IMR-90 (cell line): ENCODE measurements around the gene OGFOD2. TPM values are rescaled to one million over a fixed set of nuclear protein-coding genes. Genes with fewer than 3 reads are reported as not detected.

ENCODE experiments used
- ATAC-seq: fragments of 200-7000 bp; cut with Tn5 transposase; 2 replicates; pipeline ENCODE4 v1.9.1; 2020; ENCODE audit warnings: low read depth, mild to moderate bottlenecking, moderate library complexity
- BruUV-seq: library from RNA; stranded (reverse); fragments of 400-500 nt; replicated peaks from 2 replicates; lab custom pipeline; 2021; lab: Mats Ljungman, UMichigan
- CTCF ChIA-PET: fragments of 300-600 bp; formaldehyde crosslinking; extraction: SDS; loops from one replicate; lab custom pipeline; 2021; ENCODE audit warnings: antibody characterized with exemption; lab: Yijun Ruan, JAX
- POLR2A ChIA-PET: fragments of 300-600 bp; sonication (Branson Sonifier 250); formaldehyde crosslinking; loops from one replicate; lab custom pipeline; 2022; ENCODE audit warnings: antibody characterized with exemption; ENCODE audit not compliant: unreplicated experiment; lab: Charles Lee
- DNase-seq: peaks from one replicate; pipeline ENCODE4 v3.0.0; 2013
- H2AFZ ChIP-seq: replicated peaks from 2 replicates; pipeline ENCODE3; 2013; ENCODE audit warnings: low read length, mild to moderate bottlenecking; ENCODE audit not compliant: poor library complexity
- H2AK5ac ChIP-seq: 2 replicates; pipeline ENCODE4 v1.6.1; 2013; ENCODE audit warnings: low read depth, low read length, inconsistent platforms
- H2AK9ac ChIP-seq: replicated peaks from 2 replicates; pipeline ENCODE3; 2013; ENCODE audit warnings: mild to moderate bottlenecking, low read depth, low read length, moderate library complexity; ENCODE audit not compliant: poor library complexity
- H2BK120ac ChIP-seq: 2 replicates; pipeline ENCODE4 v1.6.1; 2013; ENCODE audit warnings: low read depth, low read length, inconsistent platforms
- H2BK15ac ChIP-seq: 3 replicates; pipeline ENCODE4 v1.6.1; 2013; ENCODE audit warnings: low read depth, low read length, inconsistent platforms
- H2BK20ac ChIP-seq: 2 replicates; pipeline ENCODE4 v1.6.1; 2013; ENCODE audit warnings: low read depth, mild to moderate bottlenecking, inconsistent platforms, low read length, moderate library complexity
- H2BK5ac ChIP-seq: 2 replicates; pipeline ENCODE4 v1.6.1; 2013; ENCODE audit warnings: mild to moderate bottlenecking, low read depth, low read length, inconsistent platforms; ENCODE audit not compliant: poor library complexity, severe bottlenecking
- H3K14ac ChIP-seq: replicated peaks from 2 replicates; pipeline ENCODE4 v1.6.1; 2013; ENCODE audit warnings: low read depth, low read length, inconsistent platforms
- H3K18ac ChIP-seq: 2 replicates; pipeline ENCODE4 v1.6.1; 2013; ENCODE audit warnings: low read depth, low read length, control low read depth
- H3K23ac ChIP-seq: 2 replicates; pipeline ENCODE4 v1.6.1; 2013; ENCODE audit warnings: low read depth, low read length, inconsistent platforms
- H3K27ac ChIP-seq: 2 replicates; pipeline ENCODE4 v1.5.1; 2013; ENCODE audit warnings: mild to moderate bottlenecking, control low read depth, low read length; ENCODE audit not compliant: insufficient read depth
- H3K27me3 ChIP-seq: 2 replicates; pipeline ENCODE4 v1.6.1; 2013; ENCODE audit warnings: low read length; ENCODE audit not compliant: control insufficient read depth, insufficient read depth
- H3K36me3 ChIP-seq: 2 replicates; pipeline ENCODE4 v1.6.1; 2013; ENCODE audit warnings: low read length, mixed read lengths; ENCODE audit not compliant: control insufficient read depth, insufficient read depth
- H3K4ac ChIP-seq: 2 replicates; pipeline ENCODE4 v1.6.1; 2013; ENCODE audit warnings: low read depth, low read length, inconsistent platforms
- H3K4me1 ChIP-seq: 2 replicates; pipeline ENCODE4 v1.6.1; 2013; ENCODE audit warnings: low read length, mixed read lengths; ENCODE audit not compliant: control insufficient read depth, insufficient read depth
- H3K4me2 ChIP-seq: 2 replicates; pipeline ENCODE4 v1.6.1; 2013; ENCODE audit warnings: low read depth, mild to moderate bottlenecking, control low read depth, low read length, moderate library complexity
- H3K4me3 ChIP-seq: 2 replicates; pipeline ENCODE4 v1.5.1; 2013; ENCODE audit warnings: low read depth, mild to moderate bottlenecking, control low read depth, low read length, moderate library complexity; ENCODE audit not compliant: insufficient read depth
- H3K56ac ChIP-seq: 2 replicates; pipeline ENCODE4 v1.6.1; 2013; ENCODE audit warnings: low read length, inconsistent platforms; ENCODE audit not compliant: insufficient read depth; ENCODE audit errors: extremely low read depth
- H3K79me1 ChIP-seq, 2 experiments: 2 replicates each; pipeline ENCODE4 v1.6.1; 2013; ENCODE audit warnings: low read length in 2 of 2, inconsistent platforms in 1 of 2, low read depth in 1 of 2
- H3K9ac ChIP-seq: 2 replicates; pipeline ENCODE4 v1.6.1; 2013; ENCODE audit warnings: low read depth, low read length, control low read depth
- H3K9me1 ChIP-seq: 2 replicates; pipeline ENCODE4 v1.6.1; 2013; ENCODE audit warnings: low read length, inconsistent platforms; ENCODE audit not compliant: insufficient read depth
- H3K9me3 ChIP-seq: 2 replicates; pipeline ENCODE4 v1.6.1; 2013; ENCODE audit warnings: low read length; ENCODE audit not compliant: control insufficient read depth, insufficient read depth
- H4K20me1 ChIP-seq: 2 replicates; pipeline ENCODE4 v1.6.1; 2013; ENCODE audit warnings: low read length, inconsistent platforms; ENCODE audit not compliant: insufficient read depth
- H4K5ac ChIP-seq: 2 replicates; pipeline ENCODE4 v1.6.1; 2013; ENCODE audit warnings: mild to moderate bottlenecking, low read depth, low read length, control low read depth
- H4K8ac ChIP-seq, 2 experiments: 2 replicates each; pipeline ENCODE4 v1.6.1; 2013; ENCODE audit warnings: low read depth in 2 of 2, low read length in 2 of 2, control low read depth in 1 of 2, inconsistent platforms in 1 of 2
- H4K91ac ChIP-seq: 2 replicates; pipeline ENCODE4 v1.6.1; 2013; ENCODE audit warnings: low read depth, low read length, inconsistent platforms; ENCODE audit not compliant: insufficient read depth
- FOS ChIP-seq: fragments of 150-350 bp; IDR thresholded peaks from 2 replicates; pipeline ENCODE4 v1.6.1; 2016; ENCODE audit warnings: low read depth, low read length
- WGBS, 2 experiments: methylation state at CpG; one replicate each; pipeline versions ENCODE4 v1.1.5 to v1.1.7; 2013; ENCODE audit warnings: missing lambda C conversion rate in 2 of 2; ENCODE audit not compliant: insufficient read length in 1 of 2; ENCODE audit errors: extremely low coverage in 2 of 2; 5-methylcytosine and 5-hydroxymethylcytosine counted together
- dilution Hi-C: fragments of 300-500 bp; cut with HindIII; formaldehyde crosslinking; loops from one replicate; pipeline ENCODE4 v1.14.3; 2018; ENCODE audit warnings: low sequenced_read_pairs; ENCODE audit not compliant: unreplicated experiment
- in situ Hi-C: fragments of 300-500 bp; cut with MboI; formaldehyde crosslinking; loops from 3 replicates; pipeline ENCODE4 v1.14.3; 2019; ENCODE audit warnings: low sequenced_read_pairs, inconsistent platforms, mixed read lengths
- intact Hi-C: fragments of 100-400 bp; cut with micrococcal nuclease; formaldehyde crosslinking; loops from 2 replicates; pipeline ENCODE4 v1.10.0; 2022
- polyA plus RNA-seq, 3 experiments: library from polyadenylated mRNA; depleted of rRNA; stranded (reverse); fragments of >200 nt; gene quantifications; 2 replicates each; pipeline ENCODE4 v1.2.3, GENCODE V29; 2012; ENCODE audit warnings: low replicate concordance in 1 of 3
- total RNA-seq: library from RNA; depleted of rRNA; stranded (reverse); fragments of >200 nt; gene quantifications from 2 replicates; pipeline ENCODE4 v1.2.3, GENCODE V29; 2012

The OGFOD2 gene
- total and polyA plus RNA-seq, 2 of the 4 experiments (the other 2 are of a cell fraction) = 4.3 to 18.2 TPM

- no peak overlapping the region for H2BK120ac ChIP-seq
- no peak overlapping the region for H3K56ac ChIP-seq
- POLR2A ChIA-PET = no interaction called here
- BruUV-seq = no TSS peak
- H3K14ac ChIP-seq = no peak overlapping the region
- 94% methylated on average over 8 of the region's 22 CpGs; no CpG with 5 or more reads in 1 of the 2 experiments for WGBS, 2 experiments
- no peak overlapping the region for H2AFZ ChIP-seq
- 0 out of 2 replicates have a peak, but pooled peaks cover 3% of the 10 kb centered on the region for H3K4me1 ChIP-seq
- H4K5ac ChIP-seq = no peak overlapping the region
- H2BK15ac ChIP-seq = no peak overlapping the region
- intact Hi-C loops (no loop called here), dilution Hi-C loops (no loop called here), in situ Hi-C loops (no loop called here)
- no peaks in the 10 kb centered on the region for H3K79me1 ChIP-seq
- H4K8ac ChIP-seq = no peak overlapping the region
- H3K18ac ChIP-seq = no peak overlapping the region
- no peak overlapping the region for H3K9ac ChIP-seq
- H3K36me3 ChIP-seq = peaks cover 28% of the 10 kb centered on the region; the same call in 1 of the 2 replicates
- no peak for TF ChIP-seq FOS
- no peak overlapping the region for H3K4me2 ChIP-seq
- H3K9me3 ChIP-seq = no peaks in the 10 kb centered on the region
- no peak overlapping the region for H4K91ac ChIP-seq
- CTCF ChIA-PET = no interaction called here
- H3K4me3 ChIP-seq = no peak overlapping the region
- no peak overlapping the region for H3K27ac ChIP-seq
- H2BK20ac ChIP-seq = no peak overlapping the region
- DNase-seq (no peak), ATAC-seq (no peak)
- H2BK5ac ChIP-seq = no peak overlapping the region
- H3K4ac ChIP-seq = no peak overlapping the region
- no peaks in the 10 kb centered on the region for H3K27me3 ChIP-seq
- H4K20me1 ChIP-seq = no peaks in the 10 kb centered on the region
- H3K23ac ChIP-seq = no peak overlapping the region
- H2AK9ac ChIP-seq = no peak overlapping the region
- H2AK5ac ChIP-seq = no peak overlapping the region
- H3K9me1 ChIP-seq = peaks cover 10% of the 10 kb centered on the region; the same call in 1 of the 2 replicates
Measured at GRCh38 chr12:123005081-123005626, 30.1 kb downstream of the OGFOD2 start.
